ENCODE results near the gene MSTN. TPM values are rescaled to one million over a fixed set of nuclear protein-coding genes. Genes with fewer than 3 reads are reported as not detected.

Gene MSTN
- total RNA-seq (2014; rRNA removed; shearing (Covaris generic)), result not detected in 2 replicates

- DNase-seq (ENCODE audit: low spot score), result no peak
Observed at GRCh38 chr2:190062601-190063000, at the start of gene MSTN. MSTN (minus strand) TSS chr2:190062729; CDS start chr2:190062596, 133 bp downstream.

GRCh38 chr2:190111166-190111565, 48.6 kb upstream of the MSTN start:
- no peak for DNase-seq (ENCODE audit: low spot score)

GRCh38 chr2:190110699-190111098, 48.2 kb upstream of the MSTN start:
- DNase-seq (ENCODE audit: low spot score), result no peak

- no peak for DNase-seq (ENCODE audit: low spot score)
Observed at GRCh38 chr2:190110131-190110530, 47.6 kb upstream of the MSTN start.

- no peak for DNase-seq (ENCODE audit: low spot score)
Observed at GRCh38 chr2:190107409-190107808, 44.9 kb upstream of the MSTN start.

- DNase-seq (ENCODE audit: low spot score), result no peak
Observed at GRCh38 chr2:190106783-190107182, 44.3 kb upstream of the MSTN start.

- no peak for DNase-seq (ENCODE audit: low spot score)
Observed at GRCh38 chr2:190105554-190105953, 43.0 kb upstream of the MSTN start.

GRCh38 chr2:190103144-190103543, 40.6 kb upstream of the MSTN start:
- DNase-seq (ENCODE audit: low spot score), result no peak

GRCh38 chr2:190099890-190100697, 37.6 kb upstream of the MSTN start:
- DNase-seq (ENCODE audit: low spot score), result no peak

GRCh38 chr2:190098851-190099250, 36.3 kb upstream of the MSTN start:
- no peak for DNase-seq (ENCODE audit: low spot score)

- DNase-seq (ENCODE audit: low spot score), result no peak
Observed at GRCh38 chr2:190097115-190097514, 34.6 kb upstream of the MSTN start.

GRCh38 chr2:190094316-190094871, 31.9 kb upstream of the MSTN start:
- no peak for DNase-seq (ENCODE audit: low spot score)

- DNase-seq (ENCODE audit: low spot score), result peak; percentile 29
Observed at GRCh38 chr2:190093793-190094192, 31.3 kb upstream of the MSTN start.

GRCh38 chr2:190090148-190090547, 27.6 kb upstream of the MSTN start:
- no peak for DNase-seq (ENCODE audit: low spot score)

GRCh38 chr2:190088917-190089316, 26.4 kb upstream of the MSTN start:
- DNase-seq (ENCODE audit: low spot score), result peak; percentile 48

GRCh38 chr2:190084704-190085103, 22.2 kb upstream of the MSTN start:
- no peak for DNase-seq (ENCODE audit: low spot score)

- DNase-seq (ENCODE audit: low spot score), result no peak
Observed at GRCh38 chr2:190082118-190082517, 19.6 kb upstream of the MSTN start.

GRCh38 chr2:190080527-190081049, 18.1 kb upstream of the MSTN start:
- DNase-seq (ENCODE audit: low spot score), result no peak

- no peak for DNase-seq (ENCODE audit: low spot score)
Observed at GRCh38 chr2:190079160-190079559, 16.6 kb upstream of the MSTN start.

- DNase-seq (ENCODE audit: low spot score), result no peak
Observed at GRCh38 chr2:190075623-190076022, 13.1 kb upstream of the MSTN start.

- DNase-seq (ENCODE audit: low spot score), result peak; percentile 31
Observed at GRCh38 chr2:190069936-190070696, 7.6 kb upstream of the MSTN start.

GRCh38 chr2:190068764-190069163, 6.2 kb upstream of the MSTN start:
- no peak for DNase-seq (ENCODE audit: low spot score)

Measured in H4 (cell line).